ENCODE measurements around the gene STXBP5. TPM values are rescaled to one million over a fixed set of nuclear protein-coding genes. Genes with fewer than 3 reads are reported as not detected.

The STXBP5 gene
- total and polyA plus RNA-seq, 9 of the 15 experiments (the other 6 are each of a cell fraction or from before 2014, with no cell fraction given): 23.3 to 172 (median 71.5) TPM

GRCh38 chr6:147161974-147162495 lies 42.2 kb upstream of the STXBP5 start (continued):
- TF ChIP-seq HSF4 (CRISPR knock-in tag; IDR thresholded peaks at IDR 0.05; ENCODE audit: borderline replicate concordance): no peak
- TF ChIP-seq USF1 (CRISPR knock-in tag; IDR thresholded peaks at IDR 0.05): no peak
- TF ChIP-seq SMARCE1 (IDR thresholded peaks at IDR 0.05): peak; percentile 92
- peak; percentile 65; the same call in 1 of the 2 replicates for TF ChIP-seq ELK3 (CRISPR knock-in tag; IDR thresholded peaks at IDR 0.05)
- no peak for TF ChIP-seq ZNF165 (CRISPR knock-in tag; IDR thresholded peaks at IDR 0.05; ENCODE audit: borderline replicate concordance)
- no peak for TF ChIP-seq TCF15 (CRISPR knock-in tag; IDR thresholded peaks at IDR 0.05)
- no peak for TF ChIP-seq POLR2A (conservative IDR thresholded peaks at IDR 0.05)
- no peak for TF ChIP-seq EGR1 (conservative IDR thresholded peaks at IDR 0.05)
- TF ChIP-seq CBFA2T2 (conservative IDR thresholded peaks at IDR 0.05): peak; percentile 83
- no peak for TF ChIP-seq CHD1 (IDR thresholded peaks at IDR 0.05; ENCODE audit: low read length)
- peak; percentile 96 for TF ChIP-seq RNF2 (IDR thresholded peaks at IDR 0.05)
- TF ChIP-seq ETS2 (tag; IDR thresholded peaks at IDR 0.05; ENCODE audit: borderline replicate concordance, poor library complexity, severe bottlenecking): no peak
- no peak for TF ChIP-seq GABPB2 (CRISPR knock-in tag; conservative IDR thresholded peaks at IDR 0.05)
- no peak for TF ChIP-seq WHSC1 (IDR thresholded peaks at IDR 0.05; ENCODE audit: low read length)
- no peak for TF ChIP-seq SRF (CRISPR knock-in tag; IDR thresholded peaks at IDR 0.05)
- no peak for TF ChIP-seq UBTF (IDR thresholded peaks at IDR 0.05; ENCODE audit: borderline replicate concordance in 1 of 2, low read depth in 2 of 2, low read length in 2 of 2)
- no peak for TF ChIP-seq IFI16 (CRISPR knock-in tag; IDR thresholded peaks at IDR 0.05)
- no peak for TF ChIP-seq ZNF707 (CRISPR knock-in tag; conservative IDR thresholded peaks at IDR 0.05)
- no peak for TF ChIP-seq TGIF2 (CRISPR knock-in tag; IDR thresholded peaks at IDR 0.05)
- TF ChIP-seq FOXM1 (IDR thresholded peaks at IDR 0.05; ENCODE audit: low read depth): peak; percentile 94
- no peak for TF ChIP-seq FOXM1 (CRISPR knock-in tag; IDR thresholded peaks at IDR 0.05; ENCODE audit: low read depth)
- peak; percentile 77; the same call in 1 of the 2 replicates for TF ChIP-seq CHAMP1 (IDR thresholded peaks at IDR 0.05)
- TF ChIP-seq XRCC4 (IDR thresholded peaks at IDR 0.05; ENCODE audit: extremely low read depth, insufficient read depth, insufficient read length): no peak
- peak; percentile 90 for TF ChIP-seq TCF3 (CRISPR knock-in tag; IDR thresholded peaks at IDR 0.05)

Data from K562 (cell line).